ENCODE measurements around the gene ATP2B2.

DNA sequence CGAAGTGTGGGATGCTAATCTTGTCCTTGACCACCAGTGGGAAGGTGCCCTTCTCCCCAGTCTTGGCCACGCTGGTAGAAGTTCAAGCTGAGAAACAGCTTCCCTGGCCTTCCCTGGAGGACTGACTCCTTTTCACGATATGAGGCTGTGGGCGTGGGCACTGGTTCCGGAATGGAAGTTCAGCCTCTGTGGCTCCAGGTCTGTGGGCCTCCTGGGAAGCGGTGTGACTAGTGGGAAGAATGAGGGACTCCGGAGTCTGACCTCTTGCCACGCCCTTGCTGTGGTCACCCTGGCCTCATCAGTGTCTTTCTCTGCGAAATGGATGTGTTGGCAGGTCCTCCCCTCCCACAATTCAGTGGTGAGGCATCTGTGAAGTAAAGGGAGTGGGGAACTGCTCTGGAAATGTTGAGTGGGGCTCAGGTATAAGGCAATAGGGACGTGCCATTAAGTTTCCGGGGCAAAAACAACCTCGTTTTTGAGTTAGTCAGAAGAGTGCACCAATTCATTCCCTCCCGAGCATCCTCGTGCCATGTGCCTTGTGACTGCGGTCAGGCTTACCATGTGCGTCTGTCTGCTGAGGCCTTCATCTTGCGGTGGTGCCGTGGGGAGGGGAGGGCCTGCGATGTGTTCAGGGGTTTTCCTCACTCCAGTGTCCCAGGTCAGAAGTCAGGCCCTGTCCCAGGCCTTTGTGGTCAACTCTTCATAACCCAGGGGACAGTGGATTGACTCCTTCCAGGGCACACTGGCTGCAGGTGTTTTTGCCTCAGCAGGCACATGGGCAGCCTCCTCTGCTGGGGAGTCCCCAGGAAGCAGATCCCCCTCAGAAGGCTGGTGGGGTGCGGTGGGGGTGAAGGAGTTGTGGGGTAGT is 172.7 kb downstream of the ATP2B2 start:
- TF ChIP-seq, protein P1, sequence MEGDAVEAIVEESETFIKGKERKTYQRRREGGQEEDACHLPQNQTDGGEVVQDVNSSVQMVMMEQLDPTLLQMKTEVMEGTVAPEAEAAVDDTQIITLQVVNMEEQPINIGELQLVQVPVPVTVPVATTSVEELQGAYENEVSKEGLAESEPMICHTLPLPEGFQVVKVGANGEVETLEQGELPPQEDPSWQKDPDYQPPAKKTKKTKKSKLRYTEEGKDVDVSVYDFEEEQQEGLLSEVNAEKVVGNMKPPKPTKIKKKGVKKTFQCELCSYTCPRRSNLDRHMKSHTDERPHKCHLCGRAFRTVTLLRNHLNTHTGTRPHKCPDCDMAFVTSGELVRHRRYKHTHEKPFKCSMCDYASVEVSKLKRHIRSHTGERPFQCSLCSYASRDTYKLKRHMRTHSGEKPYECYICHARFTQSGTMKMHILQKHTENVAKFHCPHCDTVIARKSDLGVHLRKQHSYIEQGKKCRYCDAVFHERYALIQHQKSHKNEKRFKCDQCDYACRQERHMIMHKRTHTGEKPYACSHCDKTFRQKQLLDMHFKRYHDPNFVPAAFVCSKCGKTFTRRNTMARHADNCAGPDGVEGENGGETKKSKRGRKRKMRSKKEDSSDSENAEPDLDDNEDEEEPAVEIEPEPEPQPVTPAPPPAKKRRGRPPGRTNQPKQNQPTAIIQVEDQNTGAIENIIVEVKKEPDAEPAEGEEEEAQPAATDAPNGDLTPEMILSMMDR (IDR thresholded peaks at IDR 0.05; ENCODE audit: low read depth, low read length): no peak
- TF ChIP-seq EZH2phosphoT487 (IDR thresholded peaks at IDR 0.05; ENCODE audit: low read depth): no peak
